Measurements from ENCODE around the gene EID1.
"Not testable (repeated sequence)": the region's sequence is repeated elsewhere in the genome, so short reads cannot be mapped to it uniquely, and the experiment has no call there.

EID1 gene

DNA sequence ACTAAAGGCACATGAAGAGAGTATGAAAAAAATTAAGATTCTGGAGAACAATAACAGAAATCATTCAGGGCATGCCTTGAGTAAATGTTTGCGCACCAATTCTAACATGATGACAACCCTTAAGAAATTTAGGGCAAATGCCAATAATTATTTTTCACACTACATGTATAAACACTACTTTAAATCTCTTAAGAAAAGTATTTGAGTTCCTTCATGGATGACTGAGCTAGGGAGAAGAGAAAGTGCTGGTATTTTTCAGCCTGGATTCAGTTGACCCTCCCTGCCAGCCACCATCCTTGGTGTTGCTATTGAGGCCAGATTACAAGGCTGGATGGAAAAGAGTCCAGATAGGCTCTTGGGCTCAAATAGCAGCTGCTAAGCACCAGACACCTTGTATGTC is 8.0 kb upstream of the EID1 start:
- no peak for DNase-seq

DNA sequence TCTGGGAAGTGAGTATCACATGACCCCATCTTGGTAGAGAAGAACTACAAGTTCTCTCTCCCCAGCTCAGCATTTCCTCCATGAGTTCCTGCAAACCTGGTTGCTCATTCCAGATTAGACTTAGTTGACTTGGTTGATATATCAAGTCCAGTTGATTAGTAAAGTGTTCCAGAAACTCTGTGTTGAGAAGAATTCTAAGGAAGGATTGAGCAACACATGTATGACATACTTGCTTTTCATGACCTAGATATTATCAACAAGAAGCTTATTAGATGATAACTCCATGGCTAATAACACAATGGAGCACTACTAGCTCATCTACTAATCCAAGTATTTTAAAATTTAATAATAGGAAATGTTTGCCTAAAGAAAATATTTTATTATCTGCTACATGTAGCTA is 6.4 kb upstream of the EID1 start:
- no peak for DNase-seq

DNA sequence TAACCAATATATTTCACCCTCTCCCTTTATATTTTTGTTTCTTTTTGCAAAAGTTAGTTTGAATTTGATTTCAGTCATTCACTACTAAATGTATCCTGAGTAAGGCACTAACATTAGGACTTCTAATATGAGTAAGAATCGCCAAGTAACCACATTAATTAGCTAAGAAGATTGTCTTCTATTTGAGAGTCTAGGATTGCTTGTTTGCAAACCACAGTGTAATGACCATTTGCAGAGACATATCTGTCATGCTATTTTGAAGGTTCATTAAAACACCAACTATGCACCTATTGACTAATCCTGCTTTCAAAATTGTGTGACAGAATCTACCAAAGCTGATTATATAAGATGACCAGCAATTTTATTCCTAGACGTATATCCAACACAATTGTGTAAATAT is 5.3 kb upstream of the EID1 start:
- DNase-seq, result no peak

GRCh38 chr15:48875241-48875960 is 2.5 kb upstream of the EID1 start:
- DNase-seq, result no peak

GRCh38 chr15:48876057-48876456 is 1.9 kb upstream of the EID1 start:
- DNase-seq, result no peak

- no peak for DNase-seq
Measured at GRCh38 chr15:48880070-48880634, 2.2 kb downstream of the EID1 start.

DNA sequence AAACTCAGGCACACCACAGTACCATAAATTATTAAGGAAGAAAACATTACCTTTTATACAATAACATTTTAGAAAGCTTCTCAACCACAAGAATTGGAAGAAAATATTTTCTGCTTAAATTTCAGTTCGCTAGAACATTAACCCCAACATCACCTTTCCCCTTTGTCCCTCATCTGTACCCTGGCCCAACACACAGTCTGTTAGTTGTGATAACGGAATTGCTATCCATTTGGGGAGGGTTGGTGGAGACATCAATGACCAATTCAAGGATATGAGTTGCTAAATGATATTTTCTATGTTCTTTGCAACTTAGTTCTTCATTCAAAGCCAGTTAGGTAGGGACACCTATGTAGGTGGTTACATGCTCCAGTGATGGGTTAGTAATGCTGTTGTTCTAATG is 5.8 kb downstream of the EID1 start:
- no peak for DNase-seq

- no peak for DNase-seq
Measured at GRCh38 chr15:48887144-48887543, 9.2 kb downstream of the EID1 start.

GRCh38 chr15:48888191-48888590 is 10.3 kb downstream of the EID1 start:
- DNase-seq, result no peak

- DNase-seq, result no peak
Measured at GRCh38 chr15:48888836-48889235, 10.9 kb downstream of the EID1 start.

DNA sequence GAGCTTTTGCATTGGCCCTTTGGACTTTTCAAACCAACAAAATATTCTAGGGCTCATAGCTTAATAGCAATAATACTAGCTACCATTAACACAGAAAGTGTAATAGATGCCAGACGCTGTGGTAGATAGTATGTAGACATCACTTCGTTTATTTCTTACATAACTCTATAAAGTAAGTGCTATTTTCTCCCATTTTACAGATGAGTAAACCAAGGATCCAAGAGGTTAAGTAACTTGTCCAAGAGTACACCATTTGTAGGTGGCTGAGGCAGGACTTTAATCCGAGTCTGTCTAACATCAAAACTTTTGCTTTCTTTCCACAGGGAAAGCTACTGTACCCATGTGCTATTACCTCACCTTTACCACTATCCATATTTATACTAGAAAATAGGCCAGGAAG is 12.0 kb downstream of the EID1 start:
- no peak for DNase-seq

GRCh38 chr15:48890375-48890972 is 12.5 kb downstream of the EID1 start:
- no peak for DNase-seq

- no peak for DNase-seq
Measured at GRCh38 chr15:48891232-48891765, 13.4 kb downstream of the EID1 start.

DNA sequence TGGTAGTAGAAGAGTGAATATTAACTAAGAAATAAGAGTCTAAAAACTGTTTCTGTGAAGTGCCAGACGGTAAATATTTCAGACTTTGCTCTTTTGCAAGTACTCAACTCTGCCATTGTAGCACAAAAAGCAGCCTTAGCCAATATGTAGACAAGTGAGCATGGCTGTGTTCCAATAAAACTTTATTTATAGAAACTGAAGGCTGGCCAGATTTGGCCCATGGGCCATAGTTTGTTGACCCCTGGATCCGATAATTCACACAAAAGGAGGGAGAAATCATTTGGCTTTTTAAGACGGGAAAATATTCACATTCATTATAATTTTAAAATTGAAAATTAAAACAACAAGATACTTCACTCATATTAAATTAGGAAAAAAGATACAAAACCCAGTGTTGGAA is 15.4 kb downstream of the EID1 start:
- DNase-seq, result no peak

DNA sequence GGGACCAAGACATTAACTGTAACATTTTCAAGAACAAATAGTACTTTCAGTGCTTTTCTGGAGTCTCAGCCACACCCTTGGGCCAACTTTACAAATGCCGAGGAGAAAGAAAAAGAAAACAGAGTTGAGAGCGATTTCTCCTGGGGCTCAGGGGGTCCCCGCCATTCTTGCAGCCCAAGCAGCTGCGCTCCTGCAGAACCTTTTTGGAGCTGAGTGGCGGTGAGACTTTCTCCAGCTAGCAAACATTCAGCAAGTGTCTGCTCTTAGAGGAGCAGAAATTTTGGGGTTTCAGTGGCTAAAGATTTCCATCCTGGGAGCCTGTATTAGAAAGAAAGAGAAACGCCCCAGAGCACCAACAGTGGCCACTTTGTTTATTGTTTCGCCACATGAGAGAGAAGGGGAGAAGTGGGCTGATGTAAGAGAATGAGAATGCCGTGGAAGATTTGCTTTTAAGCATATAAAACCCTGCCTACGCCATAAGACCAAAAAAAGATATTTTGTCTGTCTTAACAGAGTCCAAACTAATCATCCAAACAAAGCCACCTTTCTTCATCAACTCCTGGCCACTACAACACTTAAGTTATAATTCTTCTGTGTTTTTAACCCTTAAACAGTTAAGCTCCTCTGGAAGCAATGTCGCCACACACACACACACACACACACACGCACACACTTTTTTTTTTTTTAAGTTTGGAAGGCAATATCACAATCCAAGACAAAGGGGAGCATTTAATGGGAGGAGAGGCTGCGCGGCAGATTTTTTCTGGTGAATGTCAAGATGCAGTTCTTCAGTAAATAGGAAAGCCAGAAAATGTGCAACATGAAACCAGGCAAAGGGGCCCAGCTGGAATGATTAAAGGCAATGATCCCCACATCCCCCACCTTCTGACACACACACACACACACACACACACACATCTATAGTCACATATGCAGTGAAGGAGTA is 19.2 kb downstream of the EID1 start:
- DNase-seq, result no peak

- DNase-seq, result no peak
Measured at GRCh38 chr15:48898032-48898431, 20.1 kb downstream of the EID1 start.

- DNase-seq, result no peak
Measured at GRCh38 chr15:48898446-48898845, 20.5 kb downstream of the EID1 start.

GRCh38 chr15:48899793-48900192 is 21.9 kb downstream of the EID1 start:
- no peak for DNase-seq

GRCh38 chr15:48904758-48905157 is 26.8 kb downstream of the EID1 start:
- no peak for DNase-seq

DNA sequence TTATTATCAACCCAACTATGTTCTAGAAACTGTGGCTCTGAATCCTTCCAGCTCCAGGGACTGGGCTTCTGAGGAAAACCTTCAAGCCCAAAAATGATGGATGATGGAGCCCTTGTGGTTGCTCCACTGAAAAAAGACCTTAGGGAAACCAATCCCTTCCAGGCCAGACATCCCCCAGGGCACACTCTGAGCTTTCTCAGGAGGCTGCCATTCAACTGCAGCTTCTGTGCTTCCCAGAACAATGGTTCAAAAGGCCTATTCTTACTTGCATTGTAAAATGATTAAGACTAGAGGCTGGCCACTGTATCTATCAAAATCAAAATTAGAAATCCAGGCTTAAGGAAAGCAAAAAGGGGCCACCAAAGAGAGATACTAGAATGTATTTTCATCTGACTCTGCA is 27.3 kb downstream of the EID1 start:
- no peak for DNase-seq

DNA sequence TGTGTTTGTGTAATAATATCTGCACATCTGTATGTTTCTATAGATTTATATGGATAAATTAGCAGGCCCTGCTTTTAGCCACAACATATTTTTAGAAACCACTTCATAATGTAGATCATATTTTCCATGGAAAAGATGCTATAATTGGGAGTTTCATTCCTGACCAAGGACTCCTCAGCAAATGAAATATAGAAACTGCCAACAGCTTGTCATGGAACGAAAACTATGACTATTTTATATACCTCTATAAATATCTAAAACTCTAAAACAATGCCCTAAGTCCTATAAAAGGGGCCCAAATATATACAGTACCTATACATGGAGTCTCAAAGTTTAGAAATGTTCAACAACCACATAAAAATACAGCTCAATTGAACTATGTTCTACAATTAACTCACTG is 27.9 kb downstream of the EID1 start:
- DNase-seq, result no peak

- DNase-seq, result not testable (repeated sequence)
Measured at GRCh38 chr15:48909313-48909712, 31.4 kb downstream of the EID1 start.

DNA sequence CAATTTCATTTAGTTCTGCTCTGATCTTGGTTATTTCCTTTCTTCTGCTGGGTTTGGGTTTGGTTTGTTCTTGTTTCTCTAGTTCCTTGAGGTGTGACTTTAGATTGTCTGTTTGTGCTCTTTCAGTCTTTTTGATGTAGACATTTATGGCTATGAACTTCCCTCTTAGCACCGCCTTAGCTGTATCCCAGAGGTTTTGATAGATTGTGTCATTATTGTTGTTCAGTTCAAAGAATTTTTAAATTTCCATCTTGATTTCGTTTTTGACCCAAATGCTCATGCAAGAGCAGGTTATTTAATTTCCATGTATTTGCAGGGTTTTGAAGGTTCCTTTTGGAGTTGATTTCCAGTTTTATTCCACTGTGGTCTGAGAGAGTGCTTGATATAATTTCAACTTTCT is 32.6 kb downstream of the EID1 start:
- not testable (repeated sequence) for DNase-seq

Measured in inflammatory macrophage (primary cell).